Neutrophil (primary cell): ENCODE results near the gene RFWD3.
A peak's percentile ranks its signal among the peaks of the same experiment; 100 is the strongest.

Experiments
- H3K27ac ChIP-seq: fragments of 200-600 bp; sonication (generic); 2 replicates; pipeline ENCODE4 v1.5.1; 2016; ENCODE audit warnings: mild to moderate bottlenecking, moderate library complexity
- H3K27me3 ChIP-seq: fragments of 200-600 bp; sonication (generic); 2 replicates; pipeline ENCODE4 v1.6.0; 2016; ENCODE audit warnings: mild to moderate bottlenecking
- H3K36me3 ChIP-seq: fragments of 200-600 bp; sonication (generic); 2 replicates; pipeline ENCODE4 v1.5.1; 2017
- H3K4me1 ChIP-seq, 2 experiments: fragments of 200-600 bp in 1 of 2; sonication (generic) in 1 of 2; 1 replicate in 1 of 2; 2 replicates in 1 of 2; pipeline versions ENCODE4 v1.5.1 to v1.6.1; 2013 to 2016; ENCODE audit warnings: low read depth in 1 of 2, low read length in 1 of 2, mild to moderate bottlenecking in 1 of 2, moderate library complexity in 1 of 2; ENCODE audit not compliant: control insufficient read depth in 1 of 2, insufficient read depth in 1 of 2
- H3K4me3 ChIP-seq, 2 experiments: fragments of 200-600 bp in 1 of 2; sonication (generic) in 1 of 2; 1 replicate in 1 of 2; 2 replicates in 1 of 2; pipeline ENCODE4 v1.5.1; 2013 to 2016; ENCODE audit warnings: low read depth in 1 of 2, low read length in 1 of 2, mild to moderate bottlenecking in 1 of 2, moderate library complexity in 1 of 2
- H3K9me3 ChIP-seq: fragments of 200-600 bp; sonication (generic); 2 replicates; pipeline ENCODE4 v1.5.1; 2016
- CTCF ChIP-seq: fragments of 200-600 bp; sonication (generic); IDR thresholded peaks from 2 replicates; pipeline ENCODE4 v1.5.1; 2016; ENCODE audit warnings: antibody characterized with exemption

RFWD3 gene

GRCh38 chr16:74606521-74607309, 60.0 kb downstream of the RFWD3 start, which contains the start of gene GLG1:
Gene GLG1 (minus strand): TSS chr16:74607114. CDS start chr16:74607094, 20 bp downstream.
- peak within 1 kb of the TSS; percentile 94 for H3K27ac ChIP-seq
- H3K4me1 ChIP-seq = peaks cover 24 to 26% of the 10 kb centered on the region in 2 experiments
- peak within 1 kb of the TSS; percentile 82 to 84 for H3K4me3 ChIP-seq
- TF ChIP-seq CTCF = peak; percentile 53
- no peaks in the 10 kb centered on the region for H3K36me3 ChIP-seq
- H3K27me3 ChIP-seq = peaks cover 8% of the 10 kb centered on the region
- H3K9me3 ChIP-seq = no peaks in the 10 kb centered on the region

- Histone ChIP-seq H3K36me3 (no peaks in the 10 kb centered on the region), H3K9me3 (no peaks in the 10 kb centered on the region), H3K4me3 (peak overlapping the region; percentile 82 to 84), H3K27me3 (peaks cover 8% of the 10 kb centered on the region), H3K27ac (peak overlapping the region; percentile 94), H3K4me1 (peaks cover 31 to 34% of the 10 kb centered on the region in 2 experiments)
- TF ChIP-seq CTCF = no peak
Measured at GRCh38 chr16:74605746-74606520, 60.7 kb downstream of the RFWD3 start.

- H3K4me1 ChIP-seq = peaks cover 33 to 37% of the 10 kb centered on the region in 2 experiments
- peak overlapping the region; percentile 94 for H3K27ac ChIP-seq
- no peak for TF ChIP-seq CTCF
- H3K36me3 ChIP-seq = no peaks in the 10 kb centered on the region
- H3K27me3 ChIP-seq = peaks cover 8% of the 10 kb centered on the region
- H3K9me3 ChIP-seq = no peaks in the 10 kb centered on the region
- H3K4me3 ChIP-seq = peak overlapping the region; percentile 82 to 84
Measured at GRCh38 chr16:74605332-74605731, 61.3 kb downstream of the RFWD3 start.

- Histone ChIP-seq H3K27ac (no peak overlapping the region), H3K27me3 (peaks cover 3% of the 10 kb centered on the region), H3K4me3 (no peak overlapping the region), H3K9me3 (no peaks in the 10 kb centered on the region), H3K36me3 (no peaks in the 10 kb centered on the region), H3K4me1 (peaks cover 33 to 37% of the 10 kb centered on the region in 2 experiments)
- no peak for TF ChIP-seq CTCF
Measured at GRCh38 chr16:74603848-74604247, 62.8 kb downstream of the RFWD3 start.

- no peak for TF ChIP-seq CTCF
- Histone ChIP-seq H3K4me3 (no peak overlapping the region), H3K9me3 (no peaks in the 10 kb centered on the region), H3K4me1 (peaks cover 21 to 31% of the 10 kb centered on the region in 2 experiments), H3K36me3 (peaks cover 6% of the 10 kb centered on the region), H3K27me3 (no peaks in the 10 kb centered on the region), H3K27ac (no peak overlapping the region)
Measured at GRCh38 chr16:74601126-74601871, 65.4 kb downstream of the RFWD3 start.
